PC-3 (cell line): ENCODE data around the gene GCSH. TPM values are rescaled to one million over a fixed set of nuclear protein-coding genes. Genes with fewer than 3 reads are reported as not detected.

Experiments
- ATAC-seq: fragments of 200-7000 bp; cut with Tn5 transposase; 2 replicates; pipeline ENCODE4 v1.9.1; 2020; ENCODE audit warnings: mild to moderate bottlenecking, moderate library complexity
- BruUV-seq: library from RNA; stranded (reverse); fragments of 400-500 nt; replicated peaks from 2 replicates; lab custom pipeline; 2021; lab: Mats Ljungman, UMichigan
- CTCF ChIA-PET: fragments of 300-600 bp; sonication (Branson Sonifier 250); formaldehyde crosslinking; loops from one replicate; lab custom pipeline; 2022; ENCODE audit warnings: antibody characterized with exemption; lab: Charles Lee
- POLR2A ChIA-PET: fragments of 300-600 bp; sonication (Branson Sonifier 250); formaldehyde crosslinking; loops from one replicate; lab custom pipeline; 2022; ENCODE audit warnings: antibody characterized with exemption; ENCODE audit not compliant: unreplicated experiment; lab: Charles Lee
- DNase-seq: peaks from one replicate; pipeline ENCODE4 v3.0.0-alpha.2; 2015
- H2AFZ ChIP-seq: fragments of 300-600 bp; sonication (generic); 2 replicates; pipeline ENCODE4 v1.6.0; 2016; ENCODE audit warnings: antibody characterized with exemption, low read length
- H3F3A ChIP-seq: fragments of 300-600 bp; sonication (generic); one replicate; pipeline ENCODE4 v1.6.0; 2017; ENCODE audit warnings: antibody characterized with exemption, low read length, control low read depth, mild to moderate bottlenecking; ENCODE audit not compliant: unreplicated experiment
- H3K27ac ChIP-seq: fragments of 300-600 bp; sonication (generic); 2 replicates; pipeline ENCODE4 v1.5.1; 2016; ENCODE audit warnings: mild to moderate bottlenecking, low read length
- H3K27me3 ChIP-seq: fragments of 300-600 bp; sonication (generic); 2 replicates; pipeline ENCODE4 v1.6.1; 2016; ENCODE audit warnings: low read length, mixed read lengths
- H3K36me3 ChIP-seq: fragments of 300-600 bp; sonication (generic); 2 replicates; pipeline ENCODE4 v1.6.1; 2016; ENCODE audit warnings: low read depth, mixed run types, low read length, mixed read lengths
- H3K4me1 ChIP-seq: fragments of 300-600 bp; sonication (generic); 2 replicates; pipeline ENCODE4 v1.5.1; 2016; ENCODE audit warnings: low read length; ENCODE audit not compliant: insufficient read depth
- H3K4me2 ChIP-seq: fragments of 300-600 bp; sonication (generic); 2 replicates; pipeline ENCODE4 v1.6.0; 2016; ENCODE audit warnings: low read length
- H3K4me3 ChIP-seq: fragments of 300-600 bp; sonication (generic); 2 replicates; pipeline ENCODE4 v1.5.1; 2016; ENCODE audit warnings: mild to moderate bottlenecking, low read length, mixed read lengths
- H3K79me2 ChIP-seq: fragments of 300-600 bp; sonication (generic); 2 replicates; pipeline ENCODE4 v1.6.1; 2017; ENCODE audit warnings: low read length, mixed read lengths
- H3K9ac ChIP-seq: fragments of 300-600 bp; sonication (generic); 2 replicates; pipeline ENCODE4 v1.6.0; 2016; ENCODE audit warnings: mild to moderate bottlenecking, low read length
- H3K9me2 ChIP-seq: fragments of 300-600 bp; sonication (generic); replicated peaks from 2 replicates; pipeline ENCODE4 v1.6.1; 2016; ENCODE audit warnings: mixed run types, low read length, mixed read lengths
- H3K9me3 ChIP-seq: fragments of 300-600 bp; sonication (generic); 2 replicates; pipeline ENCODE4 v1.6.1; 2016; ENCODE audit warnings: low read length, mixed read lengths
- H4K20me1 ChIP-seq: fragments of 300-600 bp; sonication (generic); 2 replicates; pipeline ENCODE4 v1.6.1; 2016; ENCODE audit warnings: low read length, mixed read lengths
- EZH2 ChIP-seq: fragments of 300-600 bp; sonication (generic); IDR thresholded peaks from one replicate; pipeline ENCODE4 v1.6.1; 2017; ENCODE audit warnings: antibody characterized with exemption, mild to moderate bottlenecking, low read length; ENCODE audit not compliant: unreplicated experiment
- EZH2phosphoT487 ChIP-seq: fragments of 300-600 bp; sonication (generic); IDR thresholded peaks from 2 replicates; pipeline ENCODE4 v1.6.1; 2018; ENCODE audit warnings: mild to moderate bottlenecking, antibody characterized with exemption, low read length, borderline replicate concordance
- intact Hi-C: fragments of 100-400 bp; cut with micrococcal nuclease; formaldehyde crosslinking; loops from 2 replicates; pipeline ENCODE4 v1.9.0; 2023
- total RNA-seq: library from RNA; depleted of rRNA; stranded (reverse); fragments of >200 nt; gene quantifications from 2 replicates; pipeline ENCODE4 v1.2.3, GENCODE V29; 2014
- TF ChIP-seq, protein P1 (sequence below): fragments of 300-600 bp; sonication (generic); conservative IDR thresholded peaks from 2 replicates; pipeline ENCODE4 v1.5.1; 2017; ENCODE audit warnings: antibody characterized with exemption, low read depth, mild to moderate bottlenecking, low read length

Gene GCSH
- total RNA-seq, 1 experiment from 2014 or later = 47.5 TPM

DNA sequence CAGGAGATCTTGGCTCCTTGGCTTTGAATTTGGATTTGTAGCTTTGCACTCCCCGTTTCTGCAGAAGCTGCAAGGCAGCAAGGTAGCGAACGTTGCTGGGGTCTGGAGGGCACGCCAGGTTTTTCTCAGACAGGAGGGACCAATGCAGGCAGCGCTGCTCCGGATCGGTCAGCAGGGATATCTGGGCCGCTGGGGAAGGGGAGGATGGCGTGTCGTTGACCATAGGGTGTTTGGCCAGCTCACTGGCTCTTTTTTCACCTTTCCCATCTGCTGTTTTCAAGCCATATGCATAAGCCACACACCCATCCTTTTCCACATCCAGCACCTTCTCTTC lies 34.9 kb downstream of the GCSH start:
- no peak for TF ChIP-seq EZH2
- TF ChIP-seq, protein P1, sequence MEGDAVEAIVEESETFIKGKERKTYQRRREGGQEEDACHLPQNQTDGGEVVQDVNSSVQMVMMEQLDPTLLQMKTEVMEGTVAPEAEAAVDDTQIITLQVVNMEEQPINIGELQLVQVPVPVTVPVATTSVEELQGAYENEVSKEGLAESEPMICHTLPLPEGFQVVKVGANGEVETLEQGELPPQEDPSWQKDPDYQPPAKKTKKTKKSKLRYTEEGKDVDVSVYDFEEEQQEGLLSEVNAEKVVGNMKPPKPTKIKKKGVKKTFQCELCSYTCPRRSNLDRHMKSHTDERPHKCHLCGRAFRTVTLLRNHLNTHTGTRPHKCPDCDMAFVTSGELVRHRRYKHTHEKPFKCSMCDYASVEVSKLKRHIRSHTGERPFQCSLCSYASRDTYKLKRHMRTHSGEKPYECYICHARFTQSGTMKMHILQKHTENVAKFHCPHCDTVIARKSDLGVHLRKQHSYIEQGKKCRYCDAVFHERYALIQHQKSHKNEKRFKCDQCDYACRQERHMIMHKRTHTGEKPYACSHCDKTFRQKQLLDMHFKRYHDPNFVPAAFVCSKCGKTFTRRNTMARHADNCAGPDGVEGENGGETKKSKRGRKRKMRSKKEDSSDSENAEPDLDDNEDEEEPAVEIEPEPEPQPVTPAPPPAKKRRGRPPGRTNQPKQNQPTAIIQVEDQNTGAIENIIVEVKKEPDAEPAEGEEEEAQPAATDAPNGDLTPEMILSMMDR = no peak
- no peak for TF ChIP-seq EZH2phosphoT487
- ATAC-seq (no peak), DNase-seq (no peak)
- POLR2A ChIA-PET = no interaction called here
- Histone ChIP-seq H2AFZ (no peak overlapping the region), H3K27me3 (no peaks in the 10 kb centered on the region), H3K4me1 (peaks cover 9% of the 10 kb centered on the region), H3K27ac (no peak overlapping the region), H3K4me2 (no peak overlapping the region), H3K9ac (no peak overlapping the region), H3K9me3 (no peaks in the 10 kb centered on the region), H3K36me3 (no peaks in the 10 kb centered on the region), H3K9me2 (no peaks in the 10 kb centered on the region), H4K20me1 (no peaks in the 10 kb centered on the region), H3F3A (no peaks in the 10 kb centered on the region), H3K4me3 (no peak overlapping the region), H3K79me2 (no peaks in the 10 kb centered on the region)
- no TSS peak for BruUV-seq
- CTCF ChIA-PET = no interaction called here
- intact Hi-C loops = no loop called here

DNA sequence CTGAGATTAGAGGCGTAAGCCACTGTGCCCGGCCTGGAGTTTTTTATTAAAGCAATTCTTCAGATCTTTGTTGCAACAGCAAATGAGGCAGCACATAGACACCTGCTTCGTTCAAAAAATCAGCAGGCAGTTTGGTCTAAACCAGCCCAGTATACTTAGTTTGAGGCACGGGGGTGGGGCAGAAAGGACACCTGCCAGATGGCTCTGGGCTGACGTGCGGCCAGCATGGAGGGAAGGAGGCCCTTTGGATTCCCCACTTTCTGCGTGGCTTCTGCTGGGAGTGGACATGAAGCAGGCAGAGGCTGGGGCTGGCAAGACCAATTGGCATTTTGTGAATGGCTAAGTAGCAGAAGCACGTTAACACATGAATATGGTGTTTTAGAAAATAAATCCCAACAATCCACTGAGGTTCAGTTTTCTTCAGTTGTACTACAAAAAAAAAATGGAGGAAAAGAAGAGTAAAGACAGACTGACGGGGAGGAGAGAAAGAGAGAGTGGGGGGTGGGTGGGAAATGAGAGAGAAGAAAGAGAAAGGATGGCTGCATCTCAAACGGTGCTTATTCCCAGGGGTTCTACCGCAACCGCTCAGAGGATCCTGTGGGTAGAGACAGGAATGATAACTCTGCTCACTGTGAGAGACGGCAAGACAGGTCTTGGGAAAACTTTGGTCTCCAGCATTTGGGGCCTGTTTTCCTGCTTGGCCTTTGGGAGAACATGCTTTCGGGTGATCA lies 35.5 kb downstream of the GCSH start:
- TF ChIP-seq, protein P1 = no peak
- TF ChIP-seq EZH2phosphoT487 (no peak), EZH2 (no peak)
- CTCF ChIA-PET = no interaction called here
- no peak for DNase-seq
- no TSS peak for BruUV-seq
- no peak overlapping the region for H3K27ac ChIP-seq
- no peaks in the 10 kb centered on the region for H3K79me2 ChIP-seq
- H3K27me3 ChIP-seq = no peaks in the 10 kb centered on the region
- H3F3A ChIP-seq = no peaks in the 10 kb centered on the region
- H3K9me3 ChIP-seq = no peaks in the 10 kb centered on the region
- no peak overlapping the region for H3K9ac ChIP-seq
- H4K20me1 ChIP-seq = no peaks in the 10 kb centered on the region
- H3K36me3 ChIP-seq = no peaks in the 10 kb centered on the region
- H3K9me2 ChIP-seq = no peaks in the 10 kb centered on the region
- H2AFZ ChIP-seq = no peak overlapping the region
- intact Hi-C loops = no loop called here
- no peak overlapping the region for H3K4me2 ChIP-seq
- no peak for ATAC-seq
- POLR2A ChIA-PET = no interaction called here
- H3K4me3 ChIP-seq = no peak overlapping the region
- peaks cover 3% of the 10 kb centered on the region; the same call in 1 of the 2 replicates for H3K4me1 ChIP-seq

DNA sequence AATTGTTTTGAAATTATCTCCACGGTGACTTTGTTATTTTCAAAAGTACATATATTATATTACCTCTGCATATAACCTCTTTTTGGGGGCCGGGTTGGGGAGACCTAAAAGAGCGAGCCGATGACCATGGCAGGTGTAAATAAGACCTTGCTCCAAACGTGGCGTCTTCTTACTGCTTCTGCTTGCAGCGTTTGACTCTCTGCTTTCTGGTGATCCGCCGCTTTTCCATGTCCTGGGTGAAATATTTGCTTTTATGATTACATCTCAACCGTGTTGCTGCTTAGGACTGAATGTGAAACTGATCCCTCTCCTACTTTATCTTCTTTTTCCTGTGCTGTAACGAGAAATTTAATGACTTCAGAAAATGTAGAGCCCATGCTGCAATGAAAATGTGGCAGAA lies 42.4 kb downstream of the GCSH start:
- TF ChIP-seq EZH2 = no peak
- TF ChIP-seq EZH2phosphoT487 = no peak
- H3K36me3 ChIP-seq = no peaks in the 10 kb centered on the region
- POLR2A ChIA-PET = no interaction called here
- no TSS peak for BruUV-seq
- H3K4me1 ChIP-seq = no peaks in the 10 kb centered on the region
- no peak for DNase-seq
- no peak overlapping the region for H3K4me3 ChIP-seq
- no peak overlapping the region for H3K9ac ChIP-seq
- H3K79me2 ChIP-seq = no peaks in the 10 kb centered on the region
- no peak overlapping the region for H3K27ac ChIP-seq
- no peaks in the 10 kb centered on the region for H3K27me3 ChIP-seq
- no peaks in the 10 kb centered on the region; the same call in 1 of the 2 replicates for H3K9me3 ChIP-seq
- no peak for ATAC-seq
- H4K20me1 ChIP-seq = no peaks in the 10 kb centered on the region
- H3F3A ChIP-seq = no peaks in the 10 kb centered on the region
- CTCF ChIA-PET = no interaction called here
- H3K9me2 ChIP-seq = no peaks in the 10 kb centered on the region
- no peak overlapping the region for H2AFZ ChIP-seq
- no peak overlapping the region for H3K4me2 ChIP-seq
- intact Hi-C loops = no loop called here
